ENCODE data around the gene TMEM266. TPM values are rescaled to one million over a fixed set of nuclear protein-coding genes. Genes with fewer than 3 reads are reported as not detected.
"Not testable (repeated sequence)": the region's sequence is repeated elsewhere in the genome, so short reads cannot be mapped to it uniquely, and the experiment has no call there.

TMEM266 gene
- under 1 TPM in 1 of 6 donors, not detected in 5; 0.14 TPM for polyA plus RNA-seq (ENCODE audit: low read depth in 6 of 6)

- Mint-ChIP-seq H3K9me3 (no peaks in the 10 kb centered on the region), H3K36me3 (no peaks in the 10 kb centered on the region), H3K27ac (peak within 1 kb of the TSS; percentile 39 to 94 (median 63)), H3K4me1 (peaks cover 20 to 35% (median 26%) of the 10 kb centered on the region in 3 donors), H3K4me3 (peak within 1 kb of the TSS; percentile 78 to 96 (median 88)), H3K27me3 (peaks cover 23 to 50% (median 43%) of the 10 kb centered on the region in 3 donors)
- DNase-seq = peak; percentile 12
- peak in 1 of 2 donors; percentile 2 for ATAC-seq (ENCODE audit: low read depth in 2 of 2)
Observed at GRCh38 chr15:76059320-76060117, at the start of gene TMEM266. Gene TMEM266, plus strand, starts transcription at chr15:76059985. Its CDS starts 74,279 bp downstream, at chr15:76134264.

GRCh38 chr15:76010613-76011012, 49.2 kb upstream of the TMEM266 start:
- no peaks in the 10 kb centered on the region for H3K36me3 Mint-ChIP-seq
- no peak overlapping the region for H3K27ac Mint-ChIP-seq
- peaks cover 0 to 23% (median 6%) of the 10 kb centered on the region in 7 donors for H3K9me3 Mint-ChIP-seq
- H3K4me1 Mint-ChIP-seq = peaks cover 4 to 7% (median 7%) of the 10 kb centered on the region in 3 donors
- H3K4me3 Mint-ChIP-seq = no peak overlapping the region
- ATAC-seq (ENCODE audit: low read depth in 2 of 2) (no peak), DNase-seq (no peak)
- peaks cover 10 to 35% (median 15%) of the 10 kb centered on the region in 3 donors for H3K27me3 Mint-ChIP-seq

- ATAC-seq (ENCODE audit: low read depth in 2 of 2) (no peak), DNase-seq (no peak)
- Mint-ChIP-seq H3K9me3 (peaks cover 4 to 33% (median 11%) of the 10 kb centered on the region in 7 donors), H3K27me3 (peaks cover 14 to 45% (median 22%) of the 10 kb centered on the region in 3 donors), H3K27ac (peak within 1 kb of the TSS in 1 of 6 donors; percentile 39), H3K36me3 (peaks cover 0 to 7% of the 10 kb centered on the region in 2 donors), H3K4me1 (peaks cover 4 to 7% (median 7%) of the 10 kb centered on the region in 3 donors), H3K4me3 (peak within 1 kb of the TSS in 3 of 8 donors; percentile 3 to 32 (median 26))
Observed at GRCh38 chr15:76011627-76012551, 47.9 kb upstream of the TMEM266 start, which contains the start of gene NRG4. Gene NRG4, minus strand, starts transcription at chr15:76012424. Its CDS starts 1,194 bp downstream, at chr15:76011230.

GRCh38 chr15:76013470-76013869, 46.3 kb upstream of the TMEM266 start:
- Mint-ChIP-seq H3K36me3 (peaks cover 4 to 23% of the 10 kb centered on the region in 2 donors), H3K27me3 (peaks cover 21 to 56% (median 37%) of the 10 kb centered on the region in 3 donors), H3K9me3 (peaks cover 10 to 48% (median 24%) of the 10 kb centered on the region in 7 donors)
- not testable (repeated sequence) for H3K27ac Mint-ChIP-seq; ATAC-seq (ENCODE audit: low read depth in 2 of 2); H3K4me3 Mint-ChIP-seq; H3K4me1 Mint-ChIP-seq; DNase-seq

- Mint-ChIP-seq H3K36me3 (peaks cover 5 to 27% of the 10 kb centered on the region in 2 donors), H3K27ac (no peak overlapping the region), H3K27me3 (peaks cover 8 to 28% (median 17%) of the 10 kb centered on the region in 3 donors), H3K4me3 (no peak overlapping the region), H3K9me3 (peaks cover 0 to 36% (median 25%) of the 10 kb centered on the region in 7 donors), H3K4me1 (no peaks in the 10 kb centered on the region)
- ATAC-seq (ENCODE audit: low read depth in 2 of 2) (no peak), DNase-seq (no peak)
Observed at GRCh38 chr15:76024021-76024768, 35.6 kb upstream of the TMEM266 start.

GRCh38 chr15:76032046-76032445, 27.7 kb upstream of the TMEM266 start:
- Mint-ChIP-seq H3K9me3 (peaks cover 0 to 12% (median 7%) of the 10 kb centered on the region in 7 donors), H3K36me3 (peaks cover 7 to 11% of the 10 kb centered on the region in 2 donors), H3K4me3 (no peak overlapping the region), H3K27me3 (peaks cover 0 to 5% (median 0%) of the 10 kb centered on the region in 3 donors), H3K4me1 (no peaks in the 10 kb centered on the region), H3K27ac (no peak overlapping the region)
- no peak for DNase-seq
- no peak for ATAC-seq (ENCODE audit: low read depth in 2 of 2)

GRCh38 chr15:76033438-76033837, 26.3 kb upstream of the TMEM266 start:
- H3K27me3 Mint-ChIP-seq = peaks cover 0 to 6% (median 0%) of the 10 kb centered on the region in 3 donors
- H3K4me3 Mint-ChIP-seq = no peak overlapping the region
- H3K9me3 Mint-ChIP-seq = peaks cover 0 to 7% (median under 1%) of the 10 kb centered on the region in 7 donors
- H3K4me1 Mint-ChIP-seq = no peaks in the 10 kb centered on the region
- DNase-seq (no peak), ATAC-seq (ENCODE audit: low read depth in 2 of 2) (no peak)
- peaks cover 0 to 6% of the 10 kb centered on the region in 2 donors for H3K36me3 Mint-ChIP-seq
- H3K27ac Mint-ChIP-seq = no peak overlapping the region

GRCh38 chr15:76034111-76034510, 25.7 kb upstream of the TMEM266 start:
- no peak for ATAC-seq (ENCODE audit: low read depth in 2 of 2)
- no peak for DNase-seq
- peaks cover 1 to 6% (median 3%) of the 10 kb centered on the region in 7 donors for H3K9me3 Mint-ChIP-seq
- H3K4me3 Mint-ChIP-seq = no peak overlapping the region
- peaks cover 4 to 6% of the 10 kb centered on the region in 2 donors for H3K36me3 Mint-ChIP-seq
- H3K4me1 Mint-ChIP-seq = no peaks in the 10 kb centered on the region
- no peak overlapping the region for H3K27ac Mint-ChIP-seq
- H3K27me3 Mint-ChIP-seq = peaks cover 0 to 13% (median 0%) of the 10 kb centered on the region in 3 donors

- DNase-seq (no peak), ATAC-seq (ENCODE audit: low read depth in 2 of 2) (no peak)
- peaks cover 0 to 25% (median 10%) of the 10 kb centered on the region in 3 donors for H3K27me3 Mint-ChIP-seq
- peaks cover 7 to 21% (median 12%) of the 10 kb centered on the region in 7 donors for H3K9me3 Mint-ChIP-seq
- peaks cover 6 to 17% of the 10 kb centered on the region in 2 donors for H3K36me3 Mint-ChIP-seq
- H3K4me1 Mint-ChIP-seq = no peaks in the 10 kb centered on the region
- H3K27ac Mint-ChIP-seq = no peak overlapping the region
- H3K4me3 Mint-ChIP-seq = no peak overlapping the region
Observed at GRCh38 chr15:76035593-76035992, 24.2 kb upstream of the TMEM266 start.

GRCh38 chr15:76038512-76038911, 21.3 kb upstream of the TMEM266 start:
- peaks cover 18 to 50% (median 32%) of the 10 kb centered on the region in 7 donors for H3K9me3 Mint-ChIP-seq
- DNase-seq (no peak), ATAC-seq (ENCODE audit: low read depth in 2 of 2) (no peak)
- no peak overlapping the region for H3K27ac Mint-ChIP-seq
- H3K4me3 Mint-ChIP-seq = no peak overlapping the region
- no peaks in the 10 kb centered on the region for H3K4me1 Mint-ChIP-seq
- peaks cover 10 to 43% (median 19%) of the 10 kb centered on the region in 3 donors for H3K27me3 Mint-ChIP-seq
- H3K36me3 Mint-ChIP-seq = peaks cover 6 to 34% of the 10 kb centered on the region in 2 donors

GRCh38 chr15:76054201-76054600, 5.6 kb upstream of the TMEM266 start:
- H3K4me1 Mint-ChIP-seq = peaks cover 16 to 22% (median 22%) of the 10 kb centered on the region in 3 donors
- not testable (repeated sequence) for ATAC-seq (ENCODE audit: low read depth in 2 of 2); H3K9me3 Mint-ChIP-seq; H3K4me3 Mint-ChIP-seq; H3K27ac Mint-ChIP-seq; DNase-seq; H3K36me3 Mint-ChIP-seq
- peaks cover 9 to 17% (median 16%) of the 10 kb centered on the region in 3 donors for H3K27me3 Mint-ChIP-seq

GRCh38 chr15:76056931-76057330, 2.9 kb upstream of the TMEM266 start:
- DNase-seq = peak; percentile 62
- Mint-ChIP-seq H3K27me3 (peaks cover 11 to 26% (median 24%) of the 10 kb centered on the region in 3 donors), H3K9me3 (no peaks in the 10 kb centered on the region), H3K36me3 (no peaks in the 10 kb centered on the region), H3K4me1 (peaks cover 20 to 35% (median 26%) of the 10 kb centered on the region in 3 donors), H3K4me3 (peak overlapping the region in 7 of 8 donors; percentile 23 to 75 (median 56)), H3K27ac (peak overlapping the region in 5 of 6 donors; percentile 1 to 91 (median 82))
- ATAC-seq (ENCODE audit: low read depth in 2 of 2) = peak; percentile 85
